GM15510 (cell line): ENCODE measurements around the gene SLC17A3.

ENCODE experiments used
- POLR2A ChIP-seq: IDR thresholded peaks from 3 replicates; pipeline ENCODE4 v1.6.1; 2011; ENCODE audit warnings: borderline replicate concordance; ENCODE audit not compliant: insufficient read length; ENCODE audit errors: extremely low read depth

Gene SLC17A3, protein sequence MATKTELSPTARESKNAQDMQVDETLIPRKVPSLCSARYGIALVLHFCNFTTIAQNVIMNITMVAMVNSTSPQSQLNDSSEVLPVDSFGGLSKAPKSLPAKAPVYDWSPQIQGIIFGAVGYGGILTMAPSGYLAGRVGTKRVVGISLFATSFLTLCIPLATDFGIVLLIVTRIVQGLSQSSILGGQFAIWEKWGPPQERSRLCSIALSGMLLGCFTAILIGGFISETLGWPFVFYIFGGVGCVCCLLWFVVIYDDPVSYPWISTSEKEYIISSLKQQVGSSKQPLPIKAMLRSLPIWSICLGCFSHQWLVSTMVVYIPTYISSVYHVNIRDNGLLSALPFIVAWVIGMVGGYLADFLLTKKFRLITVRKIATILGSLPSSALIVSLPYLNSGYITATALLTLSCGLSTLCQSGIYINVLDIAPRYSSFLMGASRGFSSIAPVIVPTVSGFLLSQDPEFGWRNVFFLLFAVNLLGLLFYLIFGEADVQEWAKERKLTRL

DNA sequence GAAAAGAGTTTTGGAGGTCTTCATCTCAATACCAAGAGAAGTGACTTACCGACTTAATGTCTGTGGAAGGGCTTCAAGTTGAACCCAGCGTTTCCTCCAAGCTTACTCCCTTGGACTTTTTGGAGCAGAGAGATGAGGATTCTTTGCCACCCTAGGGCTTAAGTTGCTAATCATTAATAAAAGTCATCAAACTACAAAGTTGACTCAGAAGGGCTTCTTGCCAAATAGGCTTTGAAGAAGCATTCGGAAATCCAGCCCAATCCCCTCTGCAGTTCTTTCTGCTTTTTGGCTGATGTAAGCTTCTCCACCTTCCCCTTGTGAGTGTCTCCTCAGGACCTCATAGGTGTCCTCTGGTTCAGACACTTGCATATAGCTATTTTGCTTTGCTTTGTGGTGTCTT is at the start of gene SLC17A3:
Gene SLC17A3 (minus strand): TSS at position 126 of the 400 bp plus-strand sequence. CDS start 5,856 bp downstream, outside the sequence.
- TF ChIP-seq POLR2A = no peak

DNA sequence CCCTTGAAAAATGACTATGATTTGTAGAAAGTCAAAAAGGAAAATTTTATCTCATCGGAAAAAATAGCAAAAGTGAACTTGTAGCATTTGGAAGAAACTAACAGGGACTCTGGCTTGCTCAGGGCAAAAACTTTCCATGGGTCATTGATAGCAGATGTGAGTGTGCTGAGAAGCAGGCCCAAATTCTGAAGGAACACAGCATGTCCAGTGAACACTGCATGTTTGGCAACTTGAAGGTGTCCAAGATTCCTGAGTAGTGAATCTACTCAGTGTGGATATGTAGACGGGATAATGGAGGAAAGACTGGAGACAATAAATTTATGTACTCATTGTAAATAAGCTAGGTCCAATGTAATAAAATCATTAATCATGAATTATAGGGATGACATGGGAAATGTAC is 48.3 kb upstream of the SLC17A3 start:
- no peak for TF ChIP-seq POLR2A

DNA sequence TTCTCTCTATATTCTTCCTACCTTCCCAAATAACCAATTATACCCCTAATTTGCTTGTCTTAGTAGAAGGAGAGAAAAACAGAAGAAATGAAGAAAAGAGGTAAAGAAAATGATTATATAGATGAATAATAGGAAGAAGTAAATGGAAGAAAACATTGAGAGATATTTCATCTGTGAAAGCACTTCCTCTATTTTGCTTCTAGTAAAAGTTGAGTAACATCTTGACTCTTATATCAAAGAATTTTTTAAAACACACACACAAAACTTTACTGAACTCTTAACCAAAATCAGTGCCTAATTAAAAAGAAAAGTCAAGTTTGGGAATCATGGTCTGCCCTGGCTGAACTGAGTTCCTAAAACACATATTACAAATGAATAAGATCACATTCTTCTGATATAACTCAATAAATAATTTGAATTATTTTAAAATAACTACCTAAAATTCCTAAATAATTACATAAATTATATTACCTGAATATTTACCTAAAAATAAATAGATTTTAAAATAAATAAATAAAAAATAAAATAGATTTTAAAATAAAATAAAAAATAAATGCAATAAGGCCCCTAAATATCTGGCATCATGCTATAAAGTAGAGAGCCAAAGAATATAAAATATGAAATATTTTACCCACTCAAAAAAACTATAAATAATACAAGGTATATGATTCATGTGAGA is 47.6 kb upstream of the SLC17A3 start:
- TF ChIP-seq POLR2A = no peak

DNA sequence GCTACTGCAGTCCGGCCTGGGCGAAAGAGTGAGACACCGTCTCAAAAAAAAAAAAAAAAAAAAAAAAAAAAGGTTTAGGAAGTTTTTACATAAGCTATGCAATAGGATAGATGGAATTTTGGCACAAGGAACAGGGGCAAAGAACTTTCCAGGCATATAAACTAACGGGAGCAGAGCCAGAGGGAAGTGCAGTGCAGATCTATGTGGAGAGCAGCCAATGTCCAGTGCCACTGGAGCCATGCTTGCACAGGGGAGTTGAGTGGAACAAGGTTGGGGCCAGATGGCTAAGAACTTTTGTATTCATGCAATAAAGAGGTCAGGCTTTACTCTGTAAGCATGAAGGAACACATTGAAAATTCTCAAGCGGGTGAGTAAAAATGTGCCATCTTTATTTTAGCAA is 45.6 kb upstream of the SLC17A3 start:
- TF ChIP-seq POLR2A = no peak

DNA sequence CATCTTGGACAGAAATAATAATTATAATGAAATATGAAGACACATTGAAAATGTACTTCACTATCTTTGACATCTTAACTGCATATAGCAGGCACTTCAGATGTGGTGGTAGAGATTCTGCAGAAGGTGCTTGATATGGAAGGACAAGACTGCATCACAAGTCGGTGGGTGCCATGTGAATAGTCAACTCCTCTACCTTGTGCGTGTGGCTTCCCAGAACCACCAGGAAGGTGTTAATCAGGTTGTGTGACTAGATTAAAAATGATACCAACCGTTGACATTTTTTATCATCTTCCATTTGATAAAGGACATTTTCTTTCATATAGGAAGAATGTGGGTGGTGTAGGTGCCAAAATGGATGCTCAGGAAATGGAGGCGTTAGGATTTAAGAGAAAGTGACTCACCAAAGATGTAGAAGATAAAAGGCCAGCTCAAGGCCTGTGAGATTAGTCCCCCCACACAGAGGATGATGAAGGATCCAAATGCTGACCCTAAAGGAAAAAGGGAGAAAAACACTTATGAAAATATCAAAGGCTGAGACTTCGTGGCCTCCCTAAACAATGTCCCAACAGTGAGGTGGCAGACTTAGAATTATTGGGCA is 44.1 kb upstream of the SLC17A3 start:
- TF ChIP-seq POLR2A = no peak

DNA sequence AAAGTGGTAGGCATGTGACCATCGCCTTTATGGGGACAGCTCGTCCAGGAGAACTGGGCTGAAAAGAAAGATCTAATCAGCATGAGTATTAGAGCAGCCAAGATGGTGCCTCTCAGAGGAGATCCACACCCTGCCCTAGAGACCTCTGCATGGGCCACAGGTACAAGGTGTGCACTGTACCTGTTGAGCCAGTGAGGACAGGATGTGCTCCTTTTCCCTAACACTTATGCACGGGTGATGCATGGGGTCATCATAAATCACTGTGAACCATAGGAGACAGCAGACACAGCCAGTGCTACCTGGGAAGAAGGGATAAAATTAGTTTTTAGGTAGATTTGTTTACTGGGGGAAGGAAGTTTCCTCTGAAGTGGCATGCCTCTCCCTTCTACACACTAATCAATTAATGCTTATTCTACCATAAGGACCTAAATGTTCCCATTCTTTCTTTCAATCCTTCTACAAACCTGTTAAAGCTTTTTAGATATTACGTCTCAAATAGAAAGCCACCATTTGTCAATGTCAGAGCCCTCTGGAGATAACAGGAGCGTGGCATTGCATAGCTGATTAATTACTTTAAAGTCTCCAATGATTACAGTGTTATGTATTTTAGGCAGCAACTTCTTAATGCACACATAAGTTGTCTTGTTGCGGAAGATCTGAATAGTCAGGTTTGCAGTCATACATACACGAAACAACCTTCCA is 42.9 kb upstream of the SLC17A3 start:
- no peak for TF ChIP-seq POLR2A

DNA sequence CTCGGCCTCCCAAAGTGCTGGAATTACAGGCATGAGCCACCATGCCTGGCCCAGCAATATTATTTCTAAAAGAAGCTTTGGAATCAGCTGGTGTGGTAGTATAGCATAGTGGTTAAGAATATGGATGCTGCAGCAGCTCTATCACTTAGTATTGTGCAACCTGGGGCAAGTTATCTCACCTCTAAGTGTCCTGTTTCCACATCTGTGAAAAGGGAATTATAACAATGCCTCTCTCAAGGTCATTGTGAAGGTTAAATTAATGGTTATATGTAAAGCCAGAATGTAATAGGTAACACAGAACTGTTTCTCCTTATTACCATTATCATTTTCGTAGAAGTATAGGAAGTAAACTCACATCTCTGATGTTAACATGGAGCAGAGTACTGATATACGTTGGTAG is 42.3 kb upstream of the SLC17A3 start:
- TF ChIP-seq POLR2A = no peak

DNA sequence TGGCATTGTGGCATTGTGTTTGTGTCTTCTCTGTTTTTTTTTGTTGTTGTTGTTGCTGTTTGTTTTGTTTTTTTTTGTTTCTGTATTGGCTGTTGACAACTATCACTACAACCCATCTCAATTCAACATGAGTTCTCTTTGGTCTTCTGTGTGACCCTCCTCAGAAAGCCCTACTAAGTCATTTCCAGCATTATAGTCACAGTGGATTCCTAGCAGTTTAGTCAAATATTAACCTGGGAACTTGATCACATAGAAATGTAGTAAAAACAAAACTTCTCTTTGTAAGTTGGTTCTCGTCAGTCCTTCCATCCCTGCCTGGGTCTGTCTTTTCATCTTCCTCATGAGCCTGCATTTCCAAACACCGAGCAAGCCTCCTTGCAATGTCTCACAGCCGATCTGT is 39.7 kb upstream of the SLC17A3 start:
- no peak for TF ChIP-seq POLR2A

DNA sequence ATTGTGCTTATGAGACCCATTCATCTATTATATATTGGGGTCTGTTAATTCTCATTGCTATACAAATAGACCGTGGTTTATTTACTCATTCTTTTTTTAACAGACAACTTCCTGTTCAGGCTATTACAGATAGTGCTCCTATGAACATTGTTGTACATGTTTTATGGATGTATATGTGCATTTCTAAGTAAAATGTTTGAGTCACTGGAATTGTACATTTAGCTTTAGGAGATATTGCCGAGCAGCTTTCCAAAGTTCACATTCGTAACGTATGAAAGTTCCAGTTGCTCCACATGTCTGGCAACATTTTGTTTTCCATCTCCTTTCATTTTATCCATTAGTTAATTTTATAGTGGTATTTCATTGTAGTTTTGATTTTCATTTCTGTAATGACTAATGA is 37.3 kb upstream of the SLC17A3 start:
- TF ChIP-seq POLR2A = no peak

DNA sequence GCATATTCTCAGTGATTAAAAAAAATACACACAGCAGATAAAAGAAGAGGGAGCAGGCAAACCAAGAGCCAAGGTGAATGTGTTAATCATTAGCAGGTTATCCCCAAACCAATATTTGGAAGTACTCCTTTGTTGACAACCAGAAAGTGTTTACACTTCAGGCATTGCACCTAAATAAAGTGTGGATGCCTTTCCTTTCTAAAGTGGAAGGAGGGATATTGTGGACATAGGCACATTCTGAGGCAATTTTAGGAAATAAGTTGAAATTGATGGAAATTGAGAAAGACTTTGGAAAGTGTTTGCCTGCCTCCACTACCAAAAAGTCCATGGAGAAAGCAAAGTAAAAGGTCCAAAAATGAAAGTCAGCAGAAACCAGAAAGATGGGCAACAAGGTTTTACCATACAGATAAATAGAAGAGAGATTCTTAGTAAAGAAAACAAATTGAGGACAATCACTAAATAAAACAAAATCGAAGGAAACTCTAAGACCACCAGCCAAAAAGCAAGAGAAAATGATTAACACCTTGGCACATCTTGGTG is 33.5 kb upstream of the SLC17A3 start:
- no peak for TF ChIP-seq POLR2A

DNA sequence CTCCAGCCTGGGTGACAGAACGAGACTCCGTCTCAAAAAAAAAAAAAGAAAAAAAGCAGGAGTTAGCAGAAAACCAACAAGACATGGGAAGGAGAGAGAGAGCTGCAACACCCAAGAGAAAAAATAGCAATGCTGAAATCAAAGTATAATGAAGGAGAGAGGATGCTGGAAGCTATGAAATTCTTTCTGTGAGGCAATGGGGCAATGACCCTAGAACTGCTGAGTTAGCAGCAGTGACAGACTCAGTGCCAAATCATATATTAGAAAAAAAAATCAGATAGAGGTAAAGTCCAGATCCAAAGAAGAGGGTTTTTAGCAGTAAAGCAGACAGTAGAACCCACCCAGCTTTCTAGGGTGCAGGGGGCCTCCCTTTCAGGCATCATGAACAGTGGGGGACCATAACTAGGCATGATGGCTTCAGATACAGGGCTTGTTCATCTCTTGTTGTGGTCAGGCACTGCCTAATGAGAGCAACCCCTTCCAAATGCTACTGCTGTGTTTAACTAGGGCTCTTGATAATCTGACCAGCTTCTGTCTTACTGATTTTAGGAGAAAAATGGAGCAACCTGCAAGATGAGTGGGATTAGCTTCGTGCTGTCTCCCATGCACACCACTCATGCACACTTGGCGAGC is 29.5 kb upstream of the SLC17A3 start:
- TF ChIP-seq POLR2A = no peak

DNA sequence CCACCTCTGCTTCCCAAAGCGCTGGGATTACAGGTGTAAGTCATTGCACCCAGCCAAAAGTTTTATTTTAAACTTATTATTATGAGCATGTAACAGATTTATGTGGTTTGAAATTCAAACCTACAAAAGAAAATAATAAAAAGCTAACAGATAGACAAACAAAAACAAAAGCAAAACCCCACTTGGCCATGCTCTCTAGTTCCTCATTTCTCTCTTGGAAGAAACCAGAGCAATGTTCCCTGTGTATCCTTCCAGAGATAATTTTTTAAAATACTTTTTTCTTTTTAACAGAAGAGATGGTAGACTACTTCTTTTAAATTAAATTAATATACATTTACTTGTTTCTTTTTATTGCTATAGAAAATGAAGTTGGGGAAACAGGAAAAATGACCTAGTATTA is 28.0 kb upstream of the SLC17A3 start:
- TF ChIP-seq POLR2A = no peak

DNA sequence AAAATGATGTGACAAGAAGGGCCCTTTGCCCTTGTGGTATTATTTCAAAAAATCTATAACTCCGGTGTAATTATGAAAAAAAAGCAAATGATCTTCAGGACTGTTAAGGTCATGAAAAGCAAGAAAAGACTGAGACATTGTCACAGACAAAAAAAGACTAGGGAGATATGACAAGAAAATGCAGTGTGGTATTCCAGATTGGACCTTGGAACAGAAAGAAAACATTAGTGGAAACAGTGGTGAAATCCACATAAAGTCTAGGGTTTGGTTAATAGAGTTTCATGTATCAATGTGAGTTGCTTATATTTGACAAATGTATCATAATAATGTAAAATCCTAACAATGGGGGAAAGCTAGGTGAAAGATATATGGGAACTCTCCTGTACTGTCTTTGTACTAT is 26.8 kb upstream of the SLC17A3 start:
- no peak for TF ChIP-seq POLR2A

DNA sequence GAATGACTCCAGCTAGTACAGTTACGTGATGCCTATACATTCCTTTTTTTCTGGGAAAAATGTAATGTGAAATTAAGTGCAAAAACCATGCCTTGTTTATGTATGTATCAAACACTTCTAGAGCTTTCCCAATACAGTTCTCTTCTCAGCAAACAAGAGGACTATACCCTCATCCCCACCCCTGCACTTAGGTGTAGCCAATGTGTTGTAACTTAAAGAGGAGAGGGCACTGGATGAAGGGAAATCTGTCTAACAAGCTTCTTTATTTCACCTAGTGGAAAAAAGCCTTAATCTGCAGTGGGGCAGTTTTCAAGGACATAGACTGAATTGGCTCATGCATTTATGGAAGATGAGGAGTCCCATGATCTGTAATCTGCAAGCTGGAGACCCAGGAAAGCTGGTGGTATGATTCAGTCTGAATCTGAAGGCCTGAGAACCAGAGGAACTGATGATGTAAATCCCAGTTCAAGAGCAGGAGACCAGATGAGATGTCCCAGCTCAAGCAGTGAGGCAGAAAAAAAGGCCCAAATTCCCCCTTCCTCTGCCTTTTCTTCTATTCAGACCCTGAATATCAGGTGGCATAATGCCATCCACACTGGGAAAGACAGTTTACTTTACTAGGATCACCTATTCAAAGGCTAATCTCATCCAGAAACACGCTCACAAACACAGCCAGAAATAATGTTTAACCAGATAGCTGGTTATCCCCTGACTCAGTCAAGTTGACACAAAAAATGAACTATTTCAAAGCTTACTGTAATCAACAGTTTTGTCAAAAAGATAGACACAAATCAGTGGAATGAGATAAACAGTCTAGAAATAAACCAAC is 25.8 kb upstream of the SLC17A3 start:
- no peak for TF ChIP-seq POLR2A

DNA sequence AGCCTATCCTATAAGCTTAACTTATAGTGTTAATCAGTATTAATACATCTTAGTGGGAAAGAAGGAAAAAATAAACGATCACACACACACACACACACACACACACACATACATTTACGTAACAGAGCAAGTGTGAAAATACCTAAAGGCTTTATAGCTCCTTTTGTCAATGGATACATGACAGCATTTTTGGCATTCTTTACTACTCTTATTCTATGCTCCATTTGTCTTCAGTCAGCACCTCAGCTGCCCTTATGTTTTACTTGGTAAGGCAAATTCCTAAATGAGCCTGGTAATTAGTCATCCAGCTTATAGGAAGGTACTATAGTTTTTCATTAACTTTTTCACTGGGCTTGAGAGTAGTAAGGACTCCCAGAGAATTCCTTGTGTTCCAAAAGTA is 25.1 kb upstream of the SLC17A3 start:
- no peak for TF ChIP-seq POLR2A
